Loucy (cell line): ENCODE data around the gene PRDX3.

ENCODE experiments used
- H2AFZ ChIP-seq: fragments of 200-600 bp; sonication (generic); 2 replicates; pipeline ENCODE4 v1.6.0; 2016; ENCODE audit warnings: antibody characterized with exemption, mild to moderate bottlenecking, low read length, moderate library complexity
- H3F3A ChIP-seq: fragments of 200-600 bp; 2 replicates; pipeline ENCODE4 v1.6.0; 2016; ENCODE audit warnings: antibody characterized with exemption, low read depth, mild to moderate bottlenecking
- H3K27me3 ChIP-seq: fragments of 200-600 bp; sonication (generic); 2 replicates; pipeline ENCODE4 v1.6.1; 2014; ENCODE audit warnings: low read length, mild to moderate bottlenecking; ENCODE audit not compliant: insufficient read depth, poor library complexity, severe bottlenecking
- H3K36me3 ChIP-seq: fragments of 200-600 bp; sonication (generic); 2 replicates; pipeline ENCODE4 v1.6.1; 2016; ENCODE audit warnings: low read length; ENCODE audit not compliant: insufficient read depth
- H3K4me1 ChIP-seq: fragments of 200-600 bp; sonication (generic); 2 replicates; pipeline ENCODE4 v1.5.1; 2014; ENCODE audit warnings: low read length, mild to moderate bottlenecking; ENCODE audit not compliant: insufficient read depth, poor library complexity, severe bottlenecking
- H3K4me2 ChIP-seq: fragments of 200-600 bp; sonication (generic); 2 replicates; pipeline ENCODE4 v1.6.0; 2014; ENCODE audit warnings: antibody characterized with exemption, low read length, low read depth, mild to moderate bottlenecking; ENCODE audit not compliant: poor library complexity, severe bottlenecking
- H3K4me3 ChIP-seq: fragments of 200-600 bp; sonication (generic); 2 replicates; pipeline ENCODE4 v1.5.1; 2014; ENCODE audit warnings: low read length, mild to moderate bottlenecking, mixed read lengths; ENCODE audit not compliant: poor library complexity, severe bottlenecking
- H3K79me2 ChIP-seq: fragments of 200-600 bp; sonication (generic); 2 replicates; pipeline ENCODE4 v1.6.1; 2014; ENCODE audit warnings: low read length; ENCODE audit not compliant: insufficient read depth
- H3K9ac ChIP-seq: fragments of 200-600 bp; sonication (generic); 2 replicates; pipeline ENCODE4 v1.6.0; 2014; ENCODE audit warnings: mild to moderate bottlenecking, low read depth, low read length, moderate library complexity; ENCODE audit not compliant: poor library complexity, severe bottlenecking
- H3K9me2 ChIP-seq: fragments of 200-600 bp; sonication (generic); replicated peaks from 2 replicates; pipeline ENCODE4 v1.6.1; 2016; ENCODE audit warnings: low read depth, low read length, mixed read lengths
- H3K9me3 ChIP-seq: fragments of 200-600 bp; sonication (generic); 2 replicates; pipeline ENCODE4 v1.6.1; 2014; ENCODE audit warnings: mild to moderate bottlenecking, antibody characterized with exemption, low read length, low read depth; ENCODE audit not compliant: insufficient read depth
- H4K20me1 ChIP-seq: fragments of 200-600 bp; sonication (generic); 2 replicates; pipeline ENCODE4 v1.6.0; 2014; ENCODE audit warnings: antibody characterized with exemption, low read length, mild to moderate bottlenecking; ENCODE audit not compliant: insufficient read depth, poor library complexity, severe bottlenecking
- EZH2phosphoT487 ChIP-seq: fragments of 200-600 bp; IDR thresholded peaks from 2 replicates; pipeline ENCODE4 v1.6.1; 2018; ENCODE audit warnings: antibody characterized with exemption, mild to moderate bottlenecking, moderate library complexity, borderline replicate concordance
- TF ChIP-seq, protein P1 (sequence below): fragments of 200-600 bp; sonication (generic); conservative IDR thresholded peaks from 2 replicates; pipeline ENCODE4 v1.5.1; 2014; ENCODE audit warnings: mild to moderate bottlenecking, antibody characterized with exemption, low read length

The PRDX3 gene

DNA sequence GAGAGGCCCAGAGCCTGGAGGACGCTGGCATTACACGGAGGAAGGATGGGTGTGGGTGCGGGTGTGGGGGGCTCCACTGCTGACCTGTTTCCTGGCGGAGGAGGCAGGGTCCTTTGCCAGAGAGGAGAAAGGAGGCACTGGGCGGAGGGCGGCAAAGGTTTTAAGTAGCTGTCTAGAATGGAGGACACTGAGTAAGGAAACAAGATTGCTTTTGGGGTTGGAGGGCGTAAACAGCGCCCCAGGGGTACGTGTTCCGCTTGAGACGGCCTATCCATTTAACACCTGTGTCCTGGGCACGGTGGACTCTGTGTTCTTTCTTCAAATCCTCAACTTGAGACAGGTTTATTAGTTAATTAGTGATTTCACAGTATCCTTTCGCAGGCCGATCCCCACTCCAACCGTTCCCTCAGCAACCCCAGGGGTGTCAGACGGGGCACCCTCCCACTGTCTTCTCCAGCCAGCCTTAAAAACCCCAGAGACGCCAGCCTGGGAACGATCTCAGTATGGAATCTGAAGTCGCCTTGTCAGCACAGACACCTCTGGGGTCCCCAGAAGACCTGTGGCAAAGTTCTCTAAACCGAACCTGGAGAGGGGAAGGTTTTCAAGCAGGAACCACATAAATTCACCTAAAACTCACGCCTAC, 37.9 kb downstream of the PRDX3 start:
- no peak overlapping the region for H3K4me3 ChIP-seq
- no peak overlapping the region for H3K4me2 ChIP-seq
- H4K20me1 ChIP-seq = no peaks in the 10 kb centered on the region
- H3K79me2 ChIP-seq = no peaks in the 10 kb centered on the region
- no peaks in the 10 kb centered on the region for H3F3A ChIP-seq
- H3K9me3 ChIP-seq = no peaks in the 10 kb centered on the region
- TF ChIP-seq, protein P1, sequence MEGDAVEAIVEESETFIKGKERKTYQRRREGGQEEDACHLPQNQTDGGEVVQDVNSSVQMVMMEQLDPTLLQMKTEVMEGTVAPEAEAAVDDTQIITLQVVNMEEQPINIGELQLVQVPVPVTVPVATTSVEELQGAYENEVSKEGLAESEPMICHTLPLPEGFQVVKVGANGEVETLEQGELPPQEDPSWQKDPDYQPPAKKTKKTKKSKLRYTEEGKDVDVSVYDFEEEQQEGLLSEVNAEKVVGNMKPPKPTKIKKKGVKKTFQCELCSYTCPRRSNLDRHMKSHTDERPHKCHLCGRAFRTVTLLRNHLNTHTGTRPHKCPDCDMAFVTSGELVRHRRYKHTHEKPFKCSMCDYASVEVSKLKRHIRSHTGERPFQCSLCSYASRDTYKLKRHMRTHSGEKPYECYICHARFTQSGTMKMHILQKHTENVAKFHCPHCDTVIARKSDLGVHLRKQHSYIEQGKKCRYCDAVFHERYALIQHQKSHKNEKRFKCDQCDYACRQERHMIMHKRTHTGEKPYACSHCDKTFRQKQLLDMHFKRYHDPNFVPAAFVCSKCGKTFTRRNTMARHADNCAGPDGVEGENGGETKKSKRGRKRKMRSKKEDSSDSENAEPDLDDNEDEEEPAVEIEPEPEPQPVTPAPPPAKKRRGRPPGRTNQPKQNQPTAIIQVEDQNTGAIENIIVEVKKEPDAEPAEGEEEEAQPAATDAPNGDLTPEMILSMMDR = no peak
- TF ChIP-seq EZH2phosphoT487 = no peak
- H2AFZ ChIP-seq = no peak overlapping the region
- H3K9ac ChIP-seq = no peak overlapping the region
- H3K9me2 ChIP-seq = no peaks in the 10 kb centered on the region
- no peaks in the 10 kb centered on the region for H3K27me3 ChIP-seq
- no peaks in the 10 kb centered on the region for H3K4me1 ChIP-seq
- H3K36me3 ChIP-seq = no peaks in the 10 kb centered on the region

DNA sequence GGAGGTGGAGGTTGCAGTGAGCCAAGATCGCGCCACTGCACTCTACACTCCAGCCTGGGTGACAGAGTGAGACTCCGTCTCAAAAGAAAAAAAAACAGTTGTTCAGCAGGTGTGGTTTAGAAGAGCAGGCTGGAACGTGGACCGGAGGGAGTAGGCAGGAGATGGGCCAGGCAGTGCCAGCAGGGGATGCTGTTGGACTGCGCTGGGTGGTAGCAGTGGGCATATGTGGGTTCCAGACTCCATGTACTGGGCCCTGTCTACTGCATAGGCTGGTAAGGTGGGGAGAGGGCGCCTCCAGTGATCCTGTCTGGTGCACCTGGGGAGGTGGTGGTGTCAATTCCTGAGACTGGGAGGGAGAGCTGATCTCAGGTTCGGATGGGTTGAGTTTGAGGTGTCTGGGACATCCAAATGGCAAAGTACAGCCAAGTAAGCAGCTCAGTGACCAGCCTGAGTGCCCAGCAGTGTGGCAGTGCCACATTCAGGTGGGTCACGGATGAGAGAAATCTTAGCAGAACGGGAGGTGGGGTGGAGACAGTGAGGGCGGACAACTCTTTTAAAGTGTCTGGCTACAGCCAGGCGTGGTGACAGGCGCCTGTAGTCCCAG, 39.0 kb downstream of the PRDX3 start:
- TF ChIP-seq EZH2phosphoT487 = no peak
- TF ChIP-seq, protein P1 = peak; percentile 78
- Histone ChIP-seq H3K9me2 (no peaks in the 10 kb centered on the region), H3K36me3 (no peaks in the 10 kb centered on the region), H2AFZ (no peak overlapping the region), H3F3A (no peaks in the 10 kb centered on the region), H3K4me3 (no peak overlapping the region), H4K20me1 (no peaks in the 10 kb centered on the region), H3K9me3 (no peaks in the 10 kb centered on the region), H3K79me2 (no peaks in the 10 kb centered on the region), H3K4me2 (no peak overlapping the region), H3K9ac (no peak overlapping the region), H3K4me1 (no peaks in the 10 kb centered on the region), H3K27me3 (no peaks in the 10 kb centered on the region)

DNA sequence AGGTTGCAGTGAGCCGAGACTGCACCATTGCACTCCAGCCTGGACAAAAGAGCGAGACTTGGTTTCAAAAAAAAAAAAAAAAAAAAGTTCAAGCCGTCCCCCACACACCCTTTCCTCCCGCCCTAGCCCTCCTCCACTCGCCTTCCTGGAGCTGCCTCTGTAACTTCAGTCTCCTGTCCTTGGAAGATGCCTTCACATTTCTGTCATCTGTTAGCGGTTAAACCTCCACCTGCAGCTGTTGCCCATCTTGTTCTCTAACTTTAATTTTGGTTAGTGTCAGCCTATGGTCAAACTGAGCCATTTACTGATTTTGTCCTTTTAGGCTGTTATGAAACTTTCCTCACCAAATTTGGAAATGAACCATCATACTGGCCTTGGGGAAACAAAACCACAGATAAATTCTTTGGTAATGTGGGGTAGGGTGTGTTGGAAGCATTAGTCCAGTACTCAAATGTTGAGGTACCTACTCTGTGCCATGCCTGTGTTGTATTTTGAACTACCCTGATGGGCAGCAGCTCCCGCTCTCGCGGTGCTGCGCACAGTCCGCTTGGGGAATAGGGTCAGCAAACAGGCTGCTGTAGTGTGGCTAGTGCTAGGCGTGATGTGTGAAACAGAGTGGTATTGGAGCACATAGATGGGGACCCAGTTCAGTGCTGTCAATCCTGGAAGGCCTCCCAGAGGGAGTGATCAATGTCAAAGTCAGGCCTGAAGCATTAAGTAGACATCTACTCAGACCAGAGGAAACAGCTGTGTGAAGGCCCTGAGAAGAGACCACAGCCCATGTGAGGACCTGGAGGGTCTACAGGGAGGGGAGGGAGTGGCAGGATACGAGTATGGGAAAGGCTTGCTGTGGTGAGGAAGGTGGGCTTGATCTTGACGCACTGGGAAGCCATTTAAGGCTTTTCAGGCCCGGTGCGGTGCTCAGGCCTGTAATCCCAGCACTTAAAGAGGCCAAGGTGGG, 40.0 kb downstream of the PRDX3 start:
- no peaks in the 10 kb centered on the region for H3F3A ChIP-seq
- no peak overlapping the region for H3K4me2 ChIP-seq
- TF ChIP-seq EZH2phosphoT487 = no peak
- TF ChIP-seq, protein P1 = no peak
- H3K27me3 ChIP-seq = no peaks in the 10 kb centered on the region
- no peaks in the 10 kb centered on the region for H3K9me3 ChIP-seq
- no peak overlapping the region for H2AFZ ChIP-seq
- H3K4me3 ChIP-seq = no peak overlapping the region
- H3K9ac ChIP-seq = no peak overlapping the region
- H3K79me2 ChIP-seq = no peaks in the 10 kb centered on the region
- H3K9me2 ChIP-seq = no peaks in the 10 kb centered on the region
- no peaks in the 10 kb centered on the region for H3K36me3 ChIP-seq
- H4K20me1 ChIP-seq = no peaks in the 10 kb centered on the region
- peaks cover 2% of the 10 kb centered on the region for H3K4me1 ChIP-seq
